K562 (cell line): ENCODE measurements around the gene CATSPER1. TPM values are rescaled to one million over a fixed set of nuclear protein-coding genes. Genes with fewer than 3 reads are reported as not detected.

Experiments used
- DMBX1 ChIP-seq: fragments of 250-450 bp; sonication (Bioruptor Pico); IDR thresholded peaks from 2 replicates; pipeline ENCODE4 v1.8.0; 2022; ENCODE audit warnings: inconsistent platforms, mild to moderate bottlenecking, moderate library complexity, borderline replicate concordance
- ETS2 ChIP-seq: IDR thresholded peaks from 2 replicates; pipeline ENCODE4 v1.6.1; 2016; ENCODE audit warnings: borderline replicate concordance, missing genetic modification characterization, mild to moderate bottlenecking, moderate library complexity, missing compliant biosample characterization; ENCODE audit not compliant: poor library complexity, severe bottlenecking
- HNRNPK ChIP-seq: fragments of 200-400 bp; formaldehyde crosslinking; IDR thresholded peaks from one replicate; pipeline ENCODE4 v1.6.1; 2018; ENCODE audit warnings: mild to moderate bottlenecking, low read depth, low read length; ENCODE audit not compliant: poor library complexity, severe bottlenecking
- HSF4 ChIP-seq: fragments of 250-450 bp; sonication (Bioruptor Pico); IDR thresholded peaks from 2 replicates; pipeline ENCODE4 v2.1.2; 2022; ENCODE audit warnings: mild to moderate bottlenecking, moderate library complexity, borderline replicate concordance
- JUNB ChIP-seq: fragments of 450-650 bp; formaldehyde crosslinking; conservative IDR thresholded peaks from 2 replicates; pipeline ENCODE4 v1.4.0; 2020; ENCODE audit warnings: mild to moderate bottlenecking
- LEF1 ChIP-seq: fragments of 450-650 bp; IDR thresholded peaks from 2 replicates; pipeline ENCODE4 v1.6.1; 2016; ENCODE audit warnings: mild to moderate bottlenecking
- MTA3 ChIP-seq: fragments of 450-650 bp; formaldehyde crosslinking; IDR thresholded peaks from 2 replicates; pipeline ENCODE4 v1.6.1; 2017; ENCODE audit warnings: mild to moderate bottlenecking, borderline replicate concordance
- NR1H2 ChIP-seq: sonication (generic); formaldehyde crosslinking; IDR thresholded peaks from 2 replicates; pipeline ENCODE4 v1.4.0; 2020; ENCODE audit warnings: mild to moderate bottlenecking, missing genetic modification reagents
- NR2F6 ChIP-seq: fragments of 450-650 bp; formaldehyde crosslinking; IDR thresholded peaks from 2 replicates; pipeline ENCODE4 v1.4.0; 2020; ENCODE audit warnings: mild to moderate bottlenecking
- PHF8 ChIP-seq: fragments of 200-600 bp; sonication (generic); IDR thresholded peaks from 2 replicates; pipeline ENCODE4 v1.6.1; 2012; ENCODE audit warnings: mixed run types, mild to moderate bottlenecking, inconsistent platforms, low read length, moderate library complexity, borderline replicate concordance
- RFX7 ChIP-seq: fragments of 250-450 bp; sonication (Bioruptor Pico); IDR thresholded peaks from 2 replicates; pipeline ENCODE4 v1.5.1; 2021; ENCODE audit warnings: mild to moderate bottlenecking
- SAP30 ChIP-seq: fragments of 200-600 bp; sonication (generic); IDR thresholded peaks from 2 replicates; pipeline ENCODE4 v1.6.1; 2012; ENCODE audit warnings: borderline replicate concordance, low read depth, mild to moderate bottlenecking, moderate library complexity, low read length, control low read depth, inconsistent platforms; ENCODE audit not compliant: insufficient read depth, poor library complexity, severe bottlenecking
- STAT5A ChIP-seq: IDR thresholded peaks from 2 replicates; pipeline ENCODE4 v1.6.1; 2012; ENCODE audit warnings: low read length, inconsistent platforms, borderline replicate concordance
- ZNF280B ChIP-seq: fragments of 250-450 bp; sonication (Bioruptor Pico); IDR thresholded peaks from 2 replicates; pipeline ENCODE4 v1.5.1; 2021; ENCODE audit warnings: mild to moderate bottlenecking
- ZNF592 ChIP-seq: fragments of 450-650 bp; IDR thresholded peaks from 2 replicates; pipeline ENCODE4 v1.6.1; 2017; ENCODE audit warnings: antibody characterized with exemption, mild to moderate bottlenecking
- polyA plus RNA-seq, 8 experiments: library from polyadenylated mRNA; depleted of rRNA in 4 of 8; stranded (reverse) in 5 of 8; unstranded in 3 of 8; fragments of >200 nt; fragmentation: Nextera tagmentation in 2 of 8; fragmentation: Illumina TruSeq in 1 of 8; extraction: Ambion mirVana in 2 of 8; extraction: Trizol in 1 of 8; gene quantifications; 2 replicates each; pipeline versions ENCODE4 v1.2.1 to v1.2.3, GENCODE V29; 2011 to 2014; ENCODE audit warnings: inconsistent platforms in 1 of 8, missing spikeins in 1 of 8
- total RNA-seq, 7 experiments: library from RNA; depleted of rRNA in 6 of 7; stranded (reverse); fragments of >200 nt in 6 of 7; fragmentation: Illumina TruSeq in 2 of 7; extraction: Trizol in 2 of 7; gene quantifications; 2 replicates each; pipeline versions ENCODE4 v1.2.1 to v1.2.3, GENCODE V29; 2011 to 2021; ENCODE audit warnings: low replicate concordance in 1 of 7
- TF ChIP-seq, protein P1 (sequence below): fragments of 450-650 bp; IDR thresholded peaks from 2 replicates; pipeline ENCODE4 v1.6.1; 2016; ENCODE audit warnings: borderline replicate concordance
- TF ChIP-seq, protein P2 (sequence below): sonication (generic); formaldehyde crosslinking; IDR thresholded peaks from 2 replicates; pipeline ENCODE4 v1.8.1; 2022; ENCODE audit warnings: missing genetic modification reagents

Gene CATSPER1
- total and polyA plus RNA-seq, 9 of the 15 experiments (the other 6 are each of a cell fraction or from before 2014, with no cell fraction given), result 0.21 to 3.3 (median 0.76) TPM

DNA sequence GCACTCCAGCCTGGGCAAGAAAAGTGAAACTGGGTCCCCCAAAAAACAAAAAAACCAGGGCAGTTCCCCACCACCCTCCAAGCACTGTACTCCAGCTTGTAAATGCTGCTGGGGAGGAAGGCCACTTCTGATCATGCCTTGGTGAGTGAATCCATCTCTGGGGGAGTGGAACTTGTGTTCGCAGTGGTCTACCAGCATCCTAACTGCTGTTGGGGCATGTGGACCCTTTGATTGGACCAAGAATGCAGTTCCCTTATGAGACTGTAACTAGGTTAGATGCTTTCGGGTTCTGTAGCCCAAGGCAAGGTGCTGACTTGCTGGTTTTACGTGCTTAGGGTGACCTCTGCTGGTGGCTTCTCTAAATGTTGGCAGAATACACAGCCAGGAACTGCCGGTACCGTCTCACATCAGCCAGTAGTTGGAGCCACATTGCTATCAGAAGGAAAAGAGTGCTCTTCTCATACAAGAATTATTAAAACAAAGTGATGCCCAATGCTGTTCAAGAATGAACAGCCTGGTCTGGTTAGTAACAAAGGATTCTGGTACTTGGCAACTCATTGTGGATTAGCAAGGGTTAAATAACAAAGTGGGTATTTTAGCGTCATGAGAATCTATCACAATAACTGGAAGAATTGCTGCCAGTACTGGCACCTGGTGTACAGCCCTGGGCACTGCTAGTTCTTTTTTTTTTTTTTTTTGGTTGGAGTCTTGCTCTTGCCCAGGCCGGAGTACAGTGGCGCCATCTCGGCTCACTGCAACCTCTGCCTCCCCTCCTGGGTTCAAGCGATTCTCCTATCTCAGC is 37.3 kb downstream of the CATSPER1 start (continued):
- TF ChIP-seq ZNF592 (0 out of 2 replicates have a peak, but pooled peaks have one; percentile 33), MTA3 (no peak), SAP30 (no peak), LEF1 (no peak), HSF4 (CRISPR knock-in tag) (no peak), NR2F6 (CRISPR knock-in tag) (no peak), DMBX1 (CRISPR knock-in tag) (no peak), ETS2 (tag) (no peak), JUNB (no peak), ZNF280B (CRISPR knock-in tag) (no peak), PHF8 (no peak), RFX7 (CRISPR knock-in tag) (no peak), HNRNPK (no peak), NR1H2 (CRISPR knock-in tag) (no peak), STAT5A (no peak)
- TF ChIP-seq, protein P1, sequence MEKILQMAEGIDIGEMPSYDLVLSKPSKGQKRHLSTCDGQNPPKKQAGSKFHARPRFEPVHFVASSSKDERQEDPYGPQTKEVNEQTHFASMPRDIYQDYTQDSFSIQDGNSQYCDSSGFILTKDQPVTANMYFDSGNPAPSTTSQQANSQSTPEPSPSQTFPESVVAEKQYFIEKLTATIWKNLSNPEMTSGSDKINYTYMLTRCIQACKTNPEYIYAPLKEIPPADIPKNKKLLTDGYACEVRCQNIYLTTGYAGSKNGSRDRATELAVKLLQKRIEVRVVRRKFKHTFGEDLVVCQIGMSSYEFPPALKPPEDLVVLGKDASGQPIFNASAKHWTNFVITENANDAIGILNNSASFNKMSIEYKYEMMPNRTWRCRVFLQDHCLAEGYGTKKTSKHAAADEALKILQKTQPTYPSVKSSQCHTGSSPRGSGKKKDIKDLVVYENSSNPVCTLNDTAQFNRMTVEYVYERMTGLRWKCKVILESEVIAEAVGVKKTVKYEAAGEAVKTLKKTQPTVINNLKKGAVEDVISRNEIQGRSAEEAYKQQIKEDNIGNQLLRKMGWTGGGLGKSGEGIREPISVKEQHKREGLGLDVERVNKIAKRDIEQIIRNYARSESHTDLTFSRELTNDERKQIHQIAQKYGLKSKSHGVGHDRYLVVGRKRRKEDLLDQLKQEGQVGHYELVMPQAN, result no peak
- TF ChIP-seq, protein P2, sequence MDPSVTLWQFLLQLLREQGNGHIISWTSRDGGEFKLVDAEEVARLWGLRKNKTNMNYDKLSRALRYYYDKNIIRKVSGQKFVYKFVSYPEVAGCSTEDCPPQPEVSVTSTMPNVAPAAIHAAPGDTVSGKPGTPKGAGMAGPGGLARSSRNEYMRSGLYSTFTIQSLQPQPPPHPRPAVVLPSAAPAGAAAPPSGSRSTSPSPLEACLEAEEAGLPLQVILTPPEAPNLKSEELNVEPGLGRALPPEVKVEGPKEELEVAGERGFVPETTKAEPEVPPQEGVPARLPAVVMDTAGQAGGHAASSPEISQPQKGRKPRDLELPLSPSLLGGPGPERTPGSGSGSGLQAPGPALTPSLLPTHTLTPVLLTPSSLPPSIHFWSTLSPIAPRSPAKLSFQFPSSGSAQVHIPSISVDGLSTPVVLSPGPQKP (CRISPR knock-in tag), result no peak
